B cell (primary cell): ENCODE measurements around the gene CDC37L1. TPM values are rescaled to one million over a fixed set of nuclear protein-coding genes. Genes with fewer than 3 reads are reported as not detected.

ENCODE experiments used
- ATAC-seq: fragments of 200-7000 bp; cut with Tn5 transposase; one replicate; pipeline ENCODE4 v1.10.0; 2021; ENCODE audit warnings: low read depth, mild to moderate bottlenecking, moderate number of reproducible peaks, moderate library complexity
- CTCF ChIA-PET: fragments of 350-600 bp; sonication (Branson Sonifier 250); formaldehyde crosslinking; loops from one replicate; lab custom pipeline; 2021; ENCODE audit warnings: antibody characterized with exemption, inconsistent platforms; lab: Charles Lee
- POLR2A ChIA-PET: fragments of 350-600 bp; sonication (Branson Sonifier 250); formaldehyde crosslinking; loops from one replicate; lab custom pipeline; 2021; ENCODE audit warnings: antibody characterized with exemption; lab: Charles Lee
- DNase-seq: peaks from one replicate; pipeline ENCODE4 v3.0.0; 2013
- H2AFZ ChIP-seq: 2 replicates; pipeline ENCODE4 v1.6.1; 2012; ENCODE audit warnings: mild to moderate bottlenecking, low read depth, low read length; ENCODE audit not compliant: insufficient read depth, poor library complexity, severe bottlenecking
- H3K27ac ChIP-seq, 2 donors: 1 replicate in 1 of 2; 2 replicates in 1 of 2; pipeline ENCODE4 v1.5.1; 2012 to 2013; ENCODE audit warnings: low read length in 2 of 2, mild to moderate bottlenecking in 2 of 2, moderate library complexity in 1 of 2
- H3K27me3 ChIP-seq, 4 experiments: fragments of 200-600 bp in 1 of 4; sonication (generic) in 1 of 4; replicated peaks in 1 of 4; 1 replicate in 2 of 4; 2 replicates in 2 of 4; pipeline versions ENCODE4 v1.6.1 to v1.7.0; 2013 to 2016; ENCODE audit warnings: low read length in 3 of 4, mild to moderate bottlenecking in 2 of 4, mixed read lengths in 1 of 4, moderate library complexity in 1 of 4; ENCODE audit not compliant: insufficient read depth in 4 of 4, control insufficient read depth in 3 of 4; ENCODE audit errors: control extremely low read depth in 1 of 4
- H3K36me3 ChIP-seq, 2 experiments: replicated peaks in 1 of 2; 1 replicate in 1 of 2; 2 replicates in 1 of 2; pipeline versions ENCODE4 v1.6.1 to v1.7.1; 2013; ENCODE audit warnings: low read length in 1 of 2; ENCODE audit not compliant: insufficient read depth in 2 of 2, control insufficient read depth in 1 of 2; ENCODE audit errors: control extremely low read depth in 1 of 2, extremely low read depth in 1 of 2
- H3K4me1 ChIP-seq, 2 donors: fragments of 200-600 bp in 1 of 2; sonication (generic) in 1 of 2; 1 replicate in 1 of 2; 2 replicates in 1 of 2; pipeline versions ENCODE4 v1.5.1 to v1.6.1; 2013 to 2017; ENCODE audit warnings: low read length in 2 of 2; ENCODE audit not compliant: control insufficient read depth in 2 of 2, insufficient read depth in 2 of 2
- H3K4me2 ChIP-seq: replicated peaks from 2 replicates; pipeline ENCODE3; 2012; ENCODE audit warnings: mild to moderate bottlenecking, low read depth, low read length; ENCODE audit not compliant: poor library complexity, severe bottlenecking
- H3K4me3 ChIP-seq, 5 experiments: fragments of 200-600 bp in 1 of 5; sonication (generic) in 1 of 5; 1 replicate in 3 of 5; 2 replicates in 2 of 5; pipeline versions ENCODE4 v1.5.1 to v1.7.0; 2011 to 2016; ENCODE audit warnings: low read length in 4 of 5, mild to moderate bottlenecking in 4 of 5, low read depth in 2 of 5, control low read depth in 1 of 5, moderate library complexity in 1 of 5; ENCODE audit not compliant: insufficient read depth in 1 of 5; ENCODE audit errors: control extremely low read depth in 1 of 5, extremely low read depth in 1 of 5
- H3K79me2 ChIP-seq: fragments of 200-600 bp; sonication (generic); one replicate; pipeline ENCODE4 v1.6.0; 2016; ENCODE audit warnings: low read length; ENCODE audit not compliant: control insufficient read depth, insufficient read depth
- H3K9ac ChIP-seq: fragments of 200-600 bp; sonication (generic); 2 replicates; pipeline ENCODE4 v1.6.1; 2017; ENCODE audit warnings: mild to moderate bottlenecking, low read length, moderate library complexity
- H3K9me3 ChIP-seq, 3 donors: one replicate each; pipeline versions ENCODE4 v1.6.1 to v1.7.1; 2013; ENCODE audit warnings: low read length in 2 of 3; ENCODE audit not compliant: control insufficient read depth in 2 of 3, insufficient read depth in 1 of 3; ENCODE audit errors: control extremely low read depth in 1 of 3
- H4K20me1 ChIP-seq: 2 replicates; pipeline ENCODE4 v1.6.0; 2012; ENCODE audit warnings: mild to moderate bottlenecking, low read length; ENCODE audit not compliant: insufficient read depth, control insufficient read depth, poor library complexity, severe bottlenecking
- H3K27ac Mint-ChIP-seq: one replicate; pipeline ENCODE4 v1.8.0; 2021; ENCODE audit warnings: mixed read lengths
- H3K27me3 Mint-ChIP-seq: one replicate; pipeline ENCODE4 v1.8.0; 2021; ENCODE audit warnings: mixed read lengths
- H3K4me1 Mint-ChIP-seq: one replicate; pipeline ENCODE4 v1.8.0; 2021; ENCODE audit warnings: mixed read lengths
- H3K4me3 Mint-ChIP-seq: one replicate; pipeline ENCODE4 v1.8.0; 2021; ENCODE audit warnings: mixed read lengths
- H3K9me3 Mint-ChIP-seq: one replicate; pipeline ENCODE4 v1.8.0; 2022; ENCODE audit warnings: mixed read lengths; ENCODE audit not compliant: insufficient read depth
- EZH2 ChIP-seq: IDR thresholded peaks from 2 replicates; pipeline ENCODE4 v1.6.1; 2012; ENCODE audit warnings: borderline replicate concordance, low read depth, mild to moderate bottlenecking, moderate library complexity, low read length; ENCODE audit not compliant: insufficient read depth, poor library complexity, severe bottlenecking
- WGBS: methylation state at CpG from one replicate; pipeline ENCODE4 v1.1.5; 2013; ENCODE audit warnings: missing lambda C conversion rate; ENCODE audit not compliant: insufficient coverage; 5-methylcytosine and 5-hydroxymethylcytosine counted together
- intact Hi-C: fragments of 100-400 bp; cut with micrococcal nuclease; formaldehyde crosslinking; loops from one replicate; pipeline ENCODE4 v1.10.0; 2022
- polyA plus RNA-seq: library from polyadenylated mRNA; depleted of rRNA; stranded (reverse); fragments of >200 nt; gene quantifications from 2 replicates; pipeline ENCODE4 v1.2.3, GENCODE V29; 2012
- total RNA-seq, 2 donors: library from RNA; stranded (reverse); fragments of 120-200 nt in 1 of 2; gene quantifications; 1 replicate in 1 of 2; 2 replicates in 1 of 2; pipeline versions ENCODE4 v1.2.3 to v1.2.4, GENCODE V29; 2013 to 2022
- TF ChIP-seq, protein P1 (sequence below): fragments of 200-600 bp; IDR thresholded peaks from one replicate; pipeline ENCODE4 v1.8.0; 2022; ENCODE audit warnings: antibody characterized with exemption, mild to moderate bottlenecking

CDC37L1 gene
- total and polyA plus RNA-seq, 2 donors (not counting 1 experiment from before 2014, with no cell fraction given), result 3.0 to 16.0 TPM

DNA sequence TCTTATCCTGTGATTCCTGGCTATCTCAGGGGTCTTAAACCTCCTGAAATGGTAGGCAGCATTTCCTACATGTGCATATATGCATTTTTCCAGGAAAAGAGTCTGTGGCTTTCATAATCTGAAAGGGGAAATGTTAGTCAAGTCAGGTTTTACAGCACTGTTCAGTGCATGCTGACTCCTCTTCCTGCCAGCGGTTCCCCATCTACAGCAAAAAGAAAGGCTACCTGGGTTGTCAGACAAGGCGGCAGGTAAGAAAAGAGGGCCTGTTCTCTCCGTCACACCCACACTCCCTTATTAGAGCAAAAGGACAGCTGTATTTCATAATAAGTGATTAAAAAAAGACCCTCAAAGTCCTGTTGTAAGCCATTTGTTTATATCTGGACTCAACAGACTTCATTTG, 8.8 kb upstream of the CDC37L1 start:
- Histone ChIP-seq H3K36me3 (no peaks in the 10 kb centered on the region), H3K79me2 (no peaks in the 10 kb centered on the region), H2AFZ (no peak overlapping the region), H3K4me3 (no peak overlapping the region), H3K9me3 (peaks cover 0 to 2% (median 0%) of the 10 kb centered on the region in 3 donors), H4K20me1 (no peaks in the 10 kb centered on the region), H3K4me2 (no peak overlapping the region), H3K4me1 (peaks cover 12 to 14% of the 10 kb centered on the region in 2 donors), H3K9ac (no peak overlapping the region), H3K27ac (no peak overlapping the region), H3K27me3 (peaks cover 0 to 16% (median 12%) of the 10 kb centered on the region in 4 experiments)
- Mint-ChIP-seq H3K27ac (no peak overlapping the region), H3K27me3 (peaks cover 16% of the 10 kb centered on the region), H3K4me3 (no peak overlapping the region), H3K4me1 (peaks cover 12% of the 10 kb centered on the region), H3K9me3 (no peaks in the 10 kb centered on the region)
- DNase-seq (no peak), ATAC-seq (no peak)
- ChIA-PET POLR2A (no interaction called here), CTCF (no interaction called here)
- TF ChIP-seq EZH2, result no peak
- TF ChIP-seq, protein P1, sequence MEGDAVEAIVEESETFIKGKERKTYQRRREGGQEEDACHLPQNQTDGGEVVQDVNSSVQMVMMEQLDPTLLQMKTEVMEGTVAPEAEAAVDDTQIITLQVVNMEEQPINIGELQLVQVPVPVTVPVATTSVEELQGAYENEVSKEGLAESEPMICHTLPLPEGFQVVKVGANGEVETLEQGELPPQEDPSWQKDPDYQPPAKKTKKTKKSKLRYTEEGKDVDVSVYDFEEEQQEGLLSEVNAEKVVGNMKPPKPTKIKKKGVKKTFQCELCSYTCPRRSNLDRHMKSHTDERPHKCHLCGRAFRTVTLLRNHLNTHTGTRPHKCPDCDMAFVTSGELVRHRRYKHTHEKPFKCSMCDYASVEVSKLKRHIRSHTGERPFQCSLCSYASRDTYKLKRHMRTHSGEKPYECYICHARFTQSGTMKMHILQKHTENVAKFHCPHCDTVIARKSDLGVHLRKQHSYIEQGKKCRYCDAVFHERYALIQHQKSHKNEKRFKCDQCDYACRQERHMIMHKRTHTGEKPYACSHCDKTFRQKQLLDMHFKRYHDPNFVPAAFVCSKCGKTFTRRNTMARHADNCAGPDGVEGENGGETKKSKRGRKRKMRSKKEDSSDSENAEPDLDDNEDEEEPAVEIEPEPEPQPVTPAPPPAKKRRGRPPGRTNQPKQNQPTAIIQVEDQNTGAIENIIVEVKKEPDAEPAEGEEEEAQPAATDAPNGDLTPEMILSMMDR, result no peak
- intact Hi-C loops, result no loop called here
- WGBS, result no CpG with 5 or more reads among the region's 3 CpGs

- no peak for TF ChIP-seq EZH2
- TF ChIP-seq, protein P1, result no peak
- H2AFZ ChIP-seq, result no peak overlapping the region
- Mint-ChIP-seq H3K4me3 (no peak overlapping the region), H3K27me3 (peaks cover 8% of the 10 kb centered on the region), H3K9me3 (no peaks in the 10 kb centered on the region), H3K27ac (no peak overlapping the region), H3K4me1 (peaks cover 2% of the 10 kb centered on the region)
- ATAC-seq (no peak), DNase-seq (no peak)
- ChIA-PET POLR2A (no interaction called here), CTCF (no interaction called here)
- peaks cover 2% of the 10 kb centered on the region in 2 donors for H3K4me1 ChIP-seq
- no peak overlapping the region for H3K4me2 ChIP-seq
- H3K79me2 ChIP-seq, result no peaks in the 10 kb centered on the region
- H3K36me3 ChIP-seq, result no peaks in the 10 kb centered on the region
- peaks cover 0 to 2% (median 0%) of the 10 kb centered on the region in 3 donors for H3K9me3 ChIP-seq
- intact Hi-C loops, result no loop called here
- H3K27me3 ChIP-seq, result peaks cover 0 to 16% (median 10%) of the 10 kb centered on the region in 4 experiments
- H4K20me1 ChIP-seq, result no peaks in the 10 kb centered on the region
- WGBS, result no CpG with 5 or more reads among the region's 1 CpG
- no peak overlapping the region for H3K9ac ChIP-seq
- H3K27ac ChIP-seq, result no peak overlapping the region
- H3K4me3 ChIP-seq, result no peak overlapping the region
These were observed 7.6 kb upstream of the CDC37L1 start for GRCh38 chr9:4671737-4672136.
